Mucosa of stomach (tissue), 1 donor: ENCODE results near the gene CCDC154.
A peak's percentile ranks its signal among the peaks of the same experiment; 100 is the strongest.

ENCODE experiments used
- H3K27me3 ChIP-seq: one replicate; pipeline ENCODE4 v1.7.0; 2013; ENCODE audit warnings: mild to moderate bottlenecking, low read length; ENCODE audit not compliant: control insufficient read depth, insufficient read depth
- H3K36me3 ChIP-seq: one replicate; pipeline ENCODE4 v1.7.0; 2013; ENCODE audit warnings: low read length; ENCODE audit not compliant: control insufficient read depth, insufficient read depth
- H3K4me1 ChIP-seq: one replicate; pipeline ENCODE4 v1.7.0; 2013; ENCODE audit warnings: mild to moderate bottlenecking, low read length; ENCODE audit not compliant: control insufficient read depth, insufficient read depth
- H3K4me3 ChIP-seq: one replicate; pipeline ENCODE4 v1.7.0; 2013; ENCODE audit warnings: low read length
- H3K9ac ChIP-seq: one replicate; pipeline ENCODE4 v1.7.0; 2013; ENCODE audit warnings: mild to moderate bottlenecking, low read length, moderate library complexity
- H3K9me3 ChIP-seq: one replicate; pipeline ENCODE4 v1.7.0; 2013; ENCODE audit warnings: mild to moderate bottlenecking, low read length, moderate library complexity; ENCODE audit not compliant: control insufficient read depth
- donor health status: Pancreatic carcinoma.

Gene CCDC154

GRCh38 chr16:1443980-1444729, at the start of gene CCDC154:
TSS of gene CCDC154 (minus strand) at chr16:1444556. CDS start at chr16:1444322, 234 bp downstream.
- Histone ChIP-seq H3K9ac (no peak within 1 kb of the TSS), H3K36me3 (no peaks in the 10 kb centered on the region), H3K27me3 (no peaks in the 10 kb centered on the region), H3K4me3 (no peak within 1 kb of the TSS), H3K4me1 (no peaks in the 10 kb centered on the region), H3K9me3 (no peaks in the 10 kb centered on the region)

GRCh38 chr16:1493746-1494094, 49.4 kb upstream of the CCDC154 start:
- H3K27me3 ChIP-seq, result no peaks in the 10 kb centered on the region
- H3K4me1 ChIP-seq, result peaks cover 20% of the 10 kb centered on the region
- H3K4me3 ChIP-seq, result peak overlapping the region; percentile 19
- H3K9ac ChIP-seq, result peak overlapping the region; percentile 80
- no peaks in the 10 kb centered on the region for H3K9me3 ChIP-seq
- no peaks in the 10 kb centered on the region for H3K36me3 ChIP-seq

GRCh38 chr16:1492923-1493745, 48.8 kb upstream of the CCDC154 start, which contains the start of gene TELO2:
TSS of gene TELO2 (plus strand) at chr16:1493360. CDS start at chr16:1494282, 922 bp downstream.
- peak within 1 kb of the TSS; percentile 75 for H3K4me3 ChIP-seq
- peaks cover 20% of the 10 kb centered on the region for H3K4me1 ChIP-seq
- no peaks in the 10 kb centered on the region for H3K36me3 ChIP-seq
- no peaks in the 10 kb centered on the region for H3K27me3 ChIP-seq
- H3K9me3 ChIP-seq, result no peaks in the 10 kb centered on the region
- H3K9ac ChIP-seq, result peak within 1 kb of the TSS; percentile 80

- Histone ChIP-seq H3K9me3 (no peaks in the 10 kb centered on the region), H3K9ac (peak overlapping the region; percentile 80), H3K36me3 (no peaks in the 10 kb centered on the region), H3K27me3 (no peaks in the 10 kb centered on the region), H3K4me1 (peaks cover 20% of the 10 kb centered on the region), H3K4me3 (peak overlapping the region; percentile 75)
These were observed 47.9 kb upstream of the CCDC154 start for GRCh38 chr16:1492082-1492922.

- Histone ChIP-seq H3K9ac (no peak overlapping the region), H3K4me3 (no peak overlapping the region), H3K9me3 (no peaks in the 10 kb centered on the region), H3K27me3 (no peaks in the 10 kb centered on the region), H3K36me3 (no peaks in the 10 kb centered on the region), H3K4me1 (peaks cover 20% of the 10 kb centered on the region)
These were observed 47.0 kb upstream of the CCDC154 start for GRCh38 chr16:1491327-1491726.

- Histone ChIP-seq H3K9me3 (no peaks in the 10 kb centered on the region), H3K27me3 (no peaks in the 10 kb centered on the region), H3K4me3 (no peak overlapping the region), H3K4me1 (peaks cover 12% of the 10 kb centered on the region), H3K9ac (no peak overlapping the region), H3K36me3 (no peaks in the 10 kb centered on the region)
These were observed 44.7 kb upstream of the CCDC154 start for GRCh38 chr16:1489077-1489476.

- Histone ChIP-seq H3K4me3 (no peak within 1 kb of the TSS), H3K4me1 (peaks cover 8% of the 10 kb centered on the region), H3K36me3 (no peaks in the 10 kb centered on the region), H3K27me3 (no peaks in the 10 kb centered on the region), H3K9ac (no peak within 1 kb of the TSS), H3K9me3 (no peaks in the 10 kb centered on the region)
These were observed 44.3 kb upstream of the CCDC154 start, which contains the start of gene PTX4 for GRCh38 chr16:1488619-1489018. TSS of gene PTX4 (minus strand) at chr16:1488944. CDS start at chr16:1488909, 35 bp downstream.

GRCh38 chr16:1488054-1488601, 43.8 kb upstream of the CCDC154 start:
- peaks cover 8% of the 10 kb centered on the region for H3K4me1 ChIP-seq
- H3K36me3 ChIP-seq, result no peaks in the 10 kb centered on the region
- no peaks in the 10 kb centered on the region for H3K9me3 ChIP-seq
- H3K4me3 ChIP-seq, result no peak overlapping the region
- H3K27me3 ChIP-seq, result no peaks in the 10 kb centered on the region
- no peak overlapping the region for H3K9ac ChIP-seq

- peaks cover 3% of the 10 kb centered on the region for H3K4me1 ChIP-seq
- H3K9me3 ChIP-seq, result no peaks in the 10 kb centered on the region
- H3K36me3 ChIP-seq, result no peaks in the 10 kb centered on the region
- H3K27me3 ChIP-seq, result peaks cover under 1% of the 10 kb centered on the region
- H3K9ac ChIP-seq, result no peak overlapping the region
- H3K4me3 ChIP-seq, result no peak overlapping the region
These were observed 43.2 kb upstream of the CCDC154 start for GRCh38 chr16:1487395-1488053.

- no peaks in the 10 kb centered on the region for H3K4me1 ChIP-seq
- no peaks in the 10 kb centered on the region for H3K9me3 ChIP-seq
- H3K4me3 ChIP-seq, result no peak overlapping the region
- no peaks in the 10 kb centered on the region for H3K36me3 ChIP-seq
- no peak overlapping the region for H3K9ac ChIP-seq
- peaks cover 5% of the 10 kb centered on the region for H3K27me3 ChIP-seq
These were observed 42.4 kb upstream of the CCDC154 start for GRCh38 chr16:1486551-1487390.
